GM13977 (cell line): ENCODE results near the gene MSRB3.

ENCODE experiments used
- DNase-seq: peaks from one replicate; pipeline ENCODE4 v3.0.0; 2012; ENCODE audit warnings: low spot score
- CTCF ChIP-seq: IDR thresholded peaks from 2 replicates; pipeline ENCODE4 v1.5.1; 2012; ENCODE audit warnings: mild to moderate bottlenecking, control low read depth; ENCODE audit not compliant: insufficient read depth; ENCODE audit errors: extremely low read depth, missing control alignments
- in situ Hi-C: fragments of 300-500 bp; cut with MboI; formaldehyde crosslinking; loops from one replicate; pipeline ENCODE4 v1.12.0; 2022; ENCODE audit warnings: low sequenced_read_pairs, low pct_unique_long_range_greater_than_20kb, mixed read lengths, inconsistent platforms; ENCODE audit not compliant: unreplicated experiment

The MSRB3 gene

GRCh38 chr12:65329721-65330120 is 51.2 kb downstream of the MSRB3 start:
- DNase-seq = no peak
- in situ Hi-C loops = no loop called here
- TF ChIP-seq CTCF = no peak

- in situ Hi-C loops = no loop called here
- no peak for TF ChIP-seq CTCF
- no peak for DNase-seq
Measured at GRCh38 chr12:65330331-65330730, 51.8 kb downstream of the MSRB3 start.

GRCh38 chr12:65331456-65331855 is 53.0 kb downstream of the MSRB3 start:
- DNase-seq = no peak
- in situ Hi-C loops = no loop called here
- no peak for TF ChIP-seq CTCF

- DNase-seq = no peak
- no peak for TF ChIP-seq CTCF
- in situ Hi-C loops = no loop called here
Measured at GRCh38 chr12:65333649-65334048, 55.2 kb downstream of the MSRB3 start.

- in situ Hi-C loops = no loop called here
- no peak for DNase-seq
- no peak for TF ChIP-seq CTCF
Measured at GRCh38 chr12:65334521-65334920, 56.0 kb downstream of the MSRB3 start.

GRCh38 chr12:65335021-65335714 is 56.7 kb downstream of the MSRB3 start:
- DNase-seq = no peak
- in situ Hi-C loops = no loop called here
- no peak for TF ChIP-seq CTCF

GRCh38 chr12:65335981-65336380 is 57.5 kb downstream of the MSRB3 start:
- in situ Hi-C loops = no loop called here
- TF ChIP-seq CTCF = no peak
- no peak for DNase-seq
